Type B pancreatic cell (in vitro differentiated cells): Measurements from ENCODE around the gene CAMTA1. TPM values are rescaled to one million over a fixed set of nuclear protein-coding genes. Genes with fewer than 3 reads are reported as not detected.

ENCODE experiments used
- DNase-seq: peaks from one replicate; pipeline ENCODE4 v3.0.0; 2021; ENCODE audit warnings: mixed read lengths; ENCODE audit not compliant: unreplicated experiment; ENCODE audit errors: extremely low spot score
- H3K27ac Mint-ChIP-seq: 2 replicates; pipeline ENCODE4 v1.8.0; 2021; ENCODE audit warnings: mild to moderate bottlenecking, mixed read lengths
- H3K27me3 Mint-ChIP-seq: 2 replicates; pipeline ENCODE4 v1.8.0; 2021; ENCODE audit warnings: mixed read lengths
- H3K36me3 Mint-ChIP-seq: 2 replicates; pipeline ENCODE4 v1.8.0; 2021; ENCODE audit warnings: mixed read lengths
- H3K4me1 Mint-ChIP-seq: one replicate; pipeline ENCODE4 v1.8.0; 2021; ENCODE audit warnings: mixed read lengths; ENCODE audit not compliant: unreplicated experiment
- H3K4me3 Mint-ChIP-seq: 2 replicates; pipeline ENCODE4 v1.8.0; 2021; ENCODE audit warnings: mild to moderate bottlenecking, mixed read lengths
- H3K9me3 Mint-ChIP-seq: 2 replicates; pipeline ENCODE4 v1.8.0; 2021; ENCODE audit warnings: mixed read lengths
- CTCF ChIP-seq: fragments of 200-600 bp; sonication (generic); conservative IDR thresholded peaks from 2 replicates; pipeline ENCODE4 v1.5.0; 2021; ENCODE audit warnings: antibody characterized with exemption, mild to moderate bottlenecking
- total RNA-seq: library from RNA; stranded (reverse); gene quantifications from 2 replicates; pipeline ENCODE4 v1.2.1, GENCODE V29; 2021; ENCODE audit warnings: low replicate concordance

Gene CAMTA1
- total RNA-seq, 1 donor from 2014 or later: 82.5 TPM

DNA sequence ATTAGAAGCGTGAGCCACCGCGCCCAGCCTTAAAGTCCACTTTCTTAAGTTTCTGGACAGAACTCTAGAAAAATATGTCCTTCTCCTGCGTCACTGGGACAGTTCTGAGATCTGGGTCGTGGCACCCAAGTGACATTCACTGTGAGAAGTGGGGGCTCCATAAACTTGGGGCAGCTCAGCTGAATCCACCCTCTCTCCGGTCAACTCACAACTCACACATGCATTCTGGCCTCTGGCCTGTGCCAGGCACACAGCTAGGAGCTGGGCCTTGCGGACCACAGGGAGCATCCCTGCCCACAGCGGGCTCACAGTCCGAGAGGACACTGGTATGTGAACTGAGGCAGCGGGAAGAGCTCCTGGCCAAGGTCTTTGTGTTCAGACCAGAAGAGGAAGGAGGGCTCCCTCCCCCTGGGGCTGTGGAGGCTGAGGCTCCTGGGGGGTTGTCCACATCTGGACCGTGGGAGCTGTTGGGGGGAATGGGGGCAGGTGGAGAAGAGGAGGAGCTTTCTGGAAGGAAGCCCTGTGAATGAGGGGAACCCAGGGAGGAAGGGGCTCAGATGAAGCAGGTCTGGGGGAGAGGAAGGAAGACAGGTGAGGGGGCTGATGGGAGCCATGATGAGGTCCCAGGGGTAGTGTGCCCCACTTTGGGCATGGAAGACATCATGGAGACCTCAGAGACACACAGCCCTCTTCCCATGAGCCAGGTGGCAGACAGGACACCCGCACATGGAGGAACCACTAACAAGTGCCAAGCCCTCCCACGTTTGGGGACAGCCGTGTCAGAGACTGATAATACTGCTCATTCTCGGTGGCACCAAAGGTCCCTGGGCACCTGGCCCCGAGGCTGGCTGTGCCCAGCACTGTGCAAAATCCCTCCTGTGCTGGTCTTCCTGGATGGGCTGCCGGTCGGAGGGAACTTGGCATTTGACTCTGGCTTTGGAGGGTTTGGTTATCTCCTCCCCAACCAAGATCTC lies 794.9 kb downstream of the CAMTA1 start:
- no peaks in the 10 kb centered on the region for H3K9me3 Mint-ChIP-seq

DNA sequence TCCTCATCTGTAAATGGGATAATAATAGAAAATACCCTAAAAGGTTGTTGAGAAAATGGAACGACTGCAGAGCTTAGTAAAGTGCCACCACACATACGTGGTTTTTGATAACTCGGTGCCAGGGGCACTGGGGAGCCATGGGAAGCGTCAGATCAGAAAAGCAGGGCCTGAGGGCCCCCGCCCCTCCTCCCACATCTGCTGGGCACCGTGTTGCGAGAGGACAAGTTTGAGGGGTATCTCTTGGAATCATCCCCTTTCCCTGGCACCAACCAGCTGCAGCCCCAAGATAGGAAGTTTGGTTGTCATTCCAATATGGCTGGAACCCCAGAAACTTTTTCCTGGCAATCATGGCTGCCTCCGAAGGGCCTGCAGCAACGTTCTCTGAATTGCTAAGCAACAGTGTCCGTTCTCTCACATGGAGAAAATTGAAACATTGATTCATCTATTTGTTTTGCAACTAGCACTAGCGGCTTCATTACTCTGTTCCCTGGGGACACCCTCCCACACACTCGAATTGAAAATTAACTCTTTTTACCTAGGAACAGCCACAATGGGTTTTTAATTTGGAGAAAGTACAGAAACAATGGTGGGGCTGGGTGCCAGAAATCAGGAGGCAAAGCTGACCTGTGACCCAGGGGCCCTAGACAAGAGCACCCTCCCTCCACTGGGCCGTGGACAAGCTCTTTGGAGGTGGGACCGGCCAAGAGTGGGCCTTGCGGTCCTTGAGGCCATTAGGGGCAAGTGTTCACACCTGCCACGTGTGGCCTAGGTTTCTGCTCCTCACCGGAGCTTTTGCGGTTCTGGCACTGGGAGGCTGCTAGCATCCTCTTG lies 795.9 kb downstream of the CAMTA1 start:
- Mint-ChIP-seq H3K4me1 (no peaks in the 10 kb centered on the region), H3K27me3 (no peaks in the 10 kb centered on the region), H3K36me3 (no peaks in the 10 kb centered on the region), H3K4me3 (no peak overlapping the region), H3K9me3 (no peaks in the 10 kb centered on the region), H3K27ac (no peak overlapping the region)
- no peak for DNase-seq
- TF ChIP-seq CTCF: no peak

More for the DNA sequence above, 794.9 kb downstream of the CAMTA1 start:
- no peak for TF ChIP-seq CTCF
- DNase-seq: no peak
- Mint-ChIP-seq H3K4me3 (no peak overlapping the region), H3K36me3 (no peaks in the 10 kb centered on the region), H3K4me1 (peaks cover 5% of the 10 kb centered on the region), H3K27ac (no peak overlapping the region), H3K27me3 (no peaks in the 10 kb centered on the region)

- no peaks in the 10 kb centered on the region for H3K4me1 Mint-ChIP-seq
- TF ChIP-seq CTCF: no peak
- H3K27ac Mint-ChIP-seq: no peak overlapping the region
- DNase-seq: no peak
- no peaks in the 10 kb centered on the region for H3K9me3 Mint-ChIP-seq
- no peaks in the 10 kb centered on the region for H3K27me3 Mint-ChIP-seq
- H3K36me3 Mint-ChIP-seq: no peaks in the 10 kb centered on the region
- no peak overlapping the region for H3K4me3 Mint-ChIP-seq
Measured at GRCh38 chr1:7581754-7582459, 796.7 kb downstream of the CAMTA1 start.

- Mint-ChIP-seq H3K36me3 (no peaks in the 10 kb centered on the region), H3K4me3 (no peak overlapping the region), H3K27ac (no peak overlapping the region), H3K9me3 (no peaks in the 10 kb centered on the region), H3K27me3 (no peaks in the 10 kb centered on the region), H3K4me1 (peaks cover 3% of the 10 kb centered on the region)
- no peak for TF ChIP-seq CTCF
- no peak for DNase-seq
Measured at GRCh38 chr1:7582460-7582972, 797.3 kb downstream of the CAMTA1 start.
